Activated T-cell treated with anti-CD3 and anti-CD28 coated beads, Interleukin-2, amount 50 U/mL, for 72 hours (primary cell): ENCODE data around the gene ARHGAP11A. TPM values are rescaled to one million over a fixed set of nuclear protein-coding genes. Genes with fewer than 3 reads are reported as not detected.

Experiments
- ATAC-seq, 2 donors: fragments of 150-1000 bp; cut with Tn5 transposase; replicated peaks in 1 of 2; 2 replicates each; pipeline ENCODE4 v1.10.0; 2021; ENCODE audit warnings: moderate library complexity in 2 of 2, mild to moderate bottlenecking in 1 of 2
- DNase-seq, 2 donors: peaks; one replicate each; pipeline ENCODE4 v3.0.0; 2021 to 2022; ENCODE audit warnings: mixed read lengths in 1 of 2
- H3K27ac Mint-ChIP-seq: one replicate; pipeline ENCODE4 v1.8.0; 2022; ENCODE audit warnings: mild to moderate bottlenecking, moderate library complexity, mixed read lengths
- H3K27me3 Mint-ChIP-seq: one replicate; pipeline ENCODE4 v1.8.0; 2022; ENCODE audit warnings: low read depth, mixed read lengths
- H3K36me3 Mint-ChIP-seq, 2 donors: one replicate each; pipeline ENCODE4 v1.8.0; 2022; ENCODE audit warnings: mixed read lengths in 2 of 2, mild to moderate bottlenecking in 1 of 2; ENCODE audit not compliant: insufficient read depth in 2 of 2
- H3K4me1 Mint-ChIP-seq: one replicate; pipeline ENCODE4 v1.8.0; 2022; ENCODE audit warnings: low read depth, mixed read lengths
- H3K4me3 Mint-ChIP-seq, 2 donors: one replicate each; pipeline ENCODE4 v1.8.0; 2022; ENCODE audit warnings: mild to moderate bottlenecking in 2 of 2, mixed read lengths in 2 of 2, moderate library complexity in 2 of 2
- H3K9me3 Mint-ChIP-seq, 2 donors: one replicate each; pipeline ENCODE4 v1.8.0; 2022; ENCODE audit warnings: mixed read lengths in 2 of 2
- total RNA-seq, 2 donors: library from RNA; stranded (reverse); gene quantifications; one replicate each; pipeline ENCODE4 v1.2.3, GENCODE V29; 2022

ARHGAP11A gene
- total RNA-seq, 2 donors from 2014 or later: 108 to 132 TPM

DNA sequence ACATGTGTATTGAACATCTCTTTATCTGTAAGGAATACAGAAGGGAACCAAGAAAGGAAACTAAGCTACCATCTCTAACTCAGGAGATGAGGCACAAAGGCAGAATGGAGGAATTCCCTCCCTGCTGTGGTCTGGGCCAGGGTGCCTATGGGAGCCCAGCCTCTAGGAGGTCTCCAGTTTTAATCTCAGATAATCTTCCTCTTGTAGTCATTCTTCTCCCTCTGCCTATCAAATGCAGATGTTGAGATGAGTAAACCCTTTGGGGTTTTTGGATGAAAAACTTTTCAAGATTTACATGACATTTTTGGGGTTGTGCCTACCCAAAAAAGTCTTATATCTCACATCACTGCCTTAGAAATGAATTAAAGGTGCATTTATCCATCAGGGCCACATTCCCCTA lies 49.5 kb downstream of the ARHGAP11A start:
- Mint-ChIP-seq H3K4me3 (no peak overlapping the region), H3K27me3 (no peaks in the 10 kb centered on the region), H3K9me3 (no peaks in the 10 kb centered on the region), H3K36me3 (peaks cover 0 to 2% of the 10 kb centered on the region in 2 donors), H3K27ac (no peak overlapping the region), H3K4me1 (no peaks in the 10 kb centered on the region)
- ATAC-seq: no peak
- DNase-seq: no peak

GRCh38 chr15:32667321-32667720 lies 52.0 kb downstream of the ARHGAP11A start:
- Mint-ChIP-seq H3K4me1 (no peaks in the 10 kb centered on the region), H3K36me3 (peaks cover 0 to 2% of the 10 kb centered on the region in 2 donors)

GRCh38 chr15:32668942-32669341 lies 53.6 kb downstream of the ARHGAP11A start:
- Mint-ChIP-seq H3K36me3 (no peaks in the 10 kb centered on the region), H3K4me1 (no peaks in the 10 kb centered on the region), H3K27me3 (no peaks in the 10 kb centered on the region), H3K4me3 (no peak overlapping the region), H3K27ac (no peak overlapping the region), H3K9me3 (no peaks in the 10 kb centered on the region)
- ATAC-seq (no peak), DNase-seq (no peak)

More at GRCh38 chr15:32667321-32667720, 52.0 kb downstream of the ARHGAP11A start:
- no peaks in the 10 kb centered on the region for H3K27me3 Mint-ChIP-seq
- no peak overlapping the region for H3K4me3 Mint-ChIP-seq
- H3K9me3 Mint-ChIP-seq: no peaks in the 10 kb centered on the region
- H3K27ac Mint-ChIP-seq: no peak overlapping the region
- DNase-seq (no peak), ATAC-seq (no peak)

GRCh38 chr15:32669896-32670611 lies 54.8 kb downstream of the ARHGAP11A start:
- no peaks in the 10 kb centered on the region for H3K9me3 Mint-ChIP-seq
- H3K4me1 Mint-ChIP-seq: no peaks in the 10 kb centered on the region
- DNase-seq: no peak
- H3K27me3 Mint-ChIP-seq: no peaks in the 10 kb centered on the region
- ATAC-seq: no peak
- no peaks in the 10 kb centered on the region for H3K36me3 Mint-ChIP-seq
- no peak overlapping the region for H3K27ac Mint-ChIP-seq
- H3K4me3 Mint-ChIP-seq: no peak overlapping the region

- no peaks in the 10 kb centered on the region for H3K36me3 Mint-ChIP-seq
- H3K27me3 Mint-ChIP-seq: no peaks in the 10 kb centered on the region
- ATAC-seq: no peak
- H3K27ac Mint-ChIP-seq: no peak overlapping the region
- no peak for DNase-seq
- no peaks in the 10 kb centered on the region for H3K4me1 Mint-ChIP-seq
- H3K4me3 Mint-ChIP-seq: no peak overlapping the region
- no peaks in the 10 kb centered on the region for H3K9me3 Mint-ChIP-seq
Observed at GRCh38 chr15:32670623-32671022, 55.3 kb downstream of the ARHGAP11A start.

DNA sequence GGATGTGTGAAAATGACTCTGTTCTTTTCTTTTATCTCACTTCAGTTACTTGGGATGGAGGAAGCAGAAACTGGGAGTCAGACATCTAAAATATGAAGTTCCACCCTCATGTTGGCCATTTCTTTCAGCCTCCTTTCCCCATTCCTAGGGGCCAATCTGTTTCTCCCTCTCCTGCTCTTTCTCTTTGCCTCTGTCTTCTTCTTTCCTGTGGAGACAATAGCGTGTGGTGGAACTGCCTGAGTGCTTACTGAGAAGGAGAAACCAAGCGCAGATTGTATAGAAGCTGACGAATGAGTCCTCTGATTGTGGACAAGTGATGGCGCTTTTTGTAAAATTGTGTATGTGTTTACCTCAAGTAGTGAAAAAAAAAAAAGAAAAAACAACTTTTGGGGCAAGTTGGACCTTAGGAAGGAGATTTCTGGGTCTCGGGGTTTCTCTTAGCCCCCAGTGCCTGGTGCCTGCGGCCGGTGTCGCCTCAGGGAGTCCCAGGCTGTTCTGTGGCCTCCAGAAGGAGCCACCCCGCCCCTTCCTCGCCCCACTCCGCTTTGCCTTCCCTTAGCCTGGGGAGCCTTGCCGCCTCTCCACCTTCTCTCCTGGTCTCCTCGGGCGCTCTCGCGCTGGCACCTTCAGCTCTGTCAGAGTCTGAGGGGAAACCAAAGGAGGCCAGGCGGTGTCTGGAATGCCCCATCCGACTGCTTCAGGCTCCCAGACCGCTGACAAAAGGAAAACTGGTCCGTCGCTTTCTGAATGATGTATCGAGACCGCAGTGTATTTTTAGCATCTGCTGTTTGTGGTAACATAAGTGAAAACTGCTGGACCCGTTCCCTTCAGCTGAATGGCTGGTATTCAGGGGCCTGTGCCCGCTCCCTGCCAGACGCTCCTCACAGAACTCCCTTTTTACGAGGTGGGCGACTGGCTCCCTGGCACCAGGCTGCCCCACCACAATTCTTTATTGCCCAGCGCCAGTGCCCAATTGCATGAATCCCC lies 56.3 kb downstream of the ARHGAP11A start:
- no peaks in the 10 kb centered on the region for H3K36me3 Mint-ChIP-seq
- no peaks in the 10 kb centered on the region for H3K27me3 Mint-ChIP-seq
- H3K9me3 Mint-ChIP-seq: no peaks in the 10 kb centered on the region
- H3K4me3 Mint-ChIP-seq: no peak overlapping the region
- H3K27ac Mint-ChIP-seq: no peak overlapping the region
- ATAC-seq (no peak), DNase-seq (no peak)
- no peaks in the 10 kb centered on the region for H3K4me1 Mint-ChIP-seq

- no peak for ATAC-seq
- DNase-seq: no peak
- Mint-ChIP-seq H3K27ac (no peak overlapping the region), H3K9me3 (no peaks in the 10 kb centered on the region), H3K27me3 (no peaks in the 10 kb centered on the region), H3K36me3 (no peaks in the 10 kb centered on the region), H3K4me1 (no peaks in the 10 kb centered on the region), H3K4me3 (no peak overlapping the region)
Observed at GRCh38 chr15:32674681-32675080, 59.4 kb downstream of the ARHGAP11A start.

- Mint-ChIP-seq H3K4me1 (no peaks in the 10 kb centered on the region), H3K4me3 (no peak overlapping the region), H3K27me3 (no peaks in the 10 kb centered on the region), H3K27ac (no peak overlapping the region), H3K9me3 (no peaks in the 10 kb centered on the region), H3K36me3 (no peaks in the 10 kb centered on the region)
- DNase-seq: no peak
- no peak for ATAC-seq
Observed at GRCh38 chr15:32675466-32675865, 60.2 kb downstream of the ARHGAP11A start.

- Mint-ChIP-seq H3K27ac (no peak overlapping the region), H3K36me3 (no peaks in the 10 kb centered on the region), H3K4me3 (no peak overlapping the region), H3K9me3 (no peaks in the 10 kb centered on the region), H3K4me1 (no peaks in the 10 kb centered on the region), H3K27me3 (no peaks in the 10 kb centered on the region)
- no peak for ATAC-seq
- DNase-seq: no peak
Observed at GRCh38 chr15:32676169-32676568, 60.9 kb downstream of the ARHGAP11A start.

- no peak for ATAC-seq
- Mint-ChIP-seq H3K27ac (no peak overlapping the region), H3K36me3 (no peaks in the 10 kb centered on the region), H3K9me3 (no peaks in the 10 kb centered on the region), H3K4me3 (no peak overlapping the region), H3K4me1 (no peaks in the 10 kb centered on the region), H3K27me3 (no peaks in the 10 kb centered on the region)
- no peak for DNase-seq
Observed at GRCh38 chr15:32677238-32677750, 62.0 kb downstream of the ARHGAP11A start.

- Mint-ChIP-seq H3K4me1 (peaks cover 7% of the 10 kb centered on the region), H3K27ac (no peak overlapping the region), H3K27me3 (no peaks in the 10 kb centered on the region), H3K4me3 (no peak overlapping the region), H3K36me3 (no peaks in the 10 kb centered on the region), H3K9me3 (no peaks in the 10 kb centered on the region)
- ATAC-seq (no peak), DNase-seq (no peak)
Observed at GRCh38 chr15:32679298-32679690, 64.0 kb downstream of the ARHGAP11A start.

GRCh38 chr15:32682569-32682968 lies 67.3 kb downstream of the ARHGAP11A start:
- Mint-ChIP-seq H3K4me1 (peaks cover 10% of the 10 kb centered on the region), H3K27me3 (peaks cover 7% of the 10 kb centered on the region), H3K36me3 (no peaks in the 10 kb centered on the region), H3K9me3 (no peaks in the 10 kb centered on the region), H3K27ac (no peak overlapping the region), H3K4me3 (no peak overlapping the region)
- ATAC-seq: no peak
- no peak for DNase-seq

DNA sequence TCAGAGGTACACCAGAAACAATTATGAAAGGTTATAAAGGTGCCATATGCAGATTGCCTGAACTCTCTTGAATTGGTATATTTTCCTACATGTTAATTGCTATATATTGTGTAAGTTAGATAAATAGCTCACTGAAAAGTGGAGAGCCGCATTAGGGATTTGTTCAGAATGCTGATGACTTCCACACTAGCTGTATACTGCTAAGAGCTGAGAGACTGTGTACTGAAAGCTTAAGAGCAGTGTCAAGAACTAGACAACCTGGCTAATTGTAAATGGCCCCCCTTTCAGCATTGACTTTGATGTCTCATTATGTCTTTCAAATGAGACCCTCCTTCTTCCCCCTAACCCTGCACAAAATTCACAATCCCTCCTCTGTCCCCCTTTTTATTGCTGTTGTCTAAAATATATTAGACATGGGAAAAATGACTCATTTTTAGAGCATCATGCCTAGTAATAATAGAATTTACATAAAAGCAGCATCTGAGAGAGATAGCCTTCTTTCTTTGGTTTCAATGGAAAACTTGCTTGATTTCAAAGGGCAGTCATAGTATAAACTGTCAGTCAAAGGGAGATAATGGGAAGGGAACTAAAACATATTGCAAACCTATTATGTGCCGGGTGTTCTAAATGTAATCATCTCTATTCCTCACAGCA lies 67.8 kb downstream of the ARHGAP11A start:
- H3K36me3 Mint-ChIP-seq: no peaks in the 10 kb centered on the region
- H3K9me3 Mint-ChIP-seq: no peaks in the 10 kb centered on the region
- peaks cover 7% of the 10 kb centered on the region for H3K27me3 Mint-ChIP-seq
- peaks cover 10% of the 10 kb centered on the region for H3K4me1 Mint-ChIP-seq
- ATAC-seq (no peak), DNase-seq (no peak)
- no peak overlapping the region for H3K27ac Mint-ChIP-seq
- H3K4me3 Mint-ChIP-seq: no peak overlapping the region
